Mucosa of descending colon (tissue), 3 donors: ENCODE measurements around the gene FLVCR2. TPM values are rescaled to one million over a fixed set of nuclear protein-coding genes. Genes with fewer than 3 reads are reported as not detected.

ENCODE experiments used
- ATAC-seq: fragments of 200-7000 bp; cut with Tn5 transposase; one replicate; pipeline ENCODE4 v1.9.1; 2020; ENCODE audit warnings: mild to moderate bottlenecking, moderate library complexity
- DNase-seq, 3 donors: peaks; one replicate each; pipeline ENCODE4 v3.0.0-alpha.2; 2020
- H3K36me3 ChIP-seq: fragments of 200-600 bp; one replicate; pipeline ENCODE4 v1.8.0; 2021; ENCODE audit warnings: low read depth, mild to moderate bottlenecking
- H3K4me1 ChIP-seq: fragments of 200-600 bp; one replicate; pipeline ENCODE4 v1.8.0; 2021; ENCODE audit warnings: low read depth, mild to moderate bottlenecking
- H3K4me3 ChIP-seq: fragments of 200-600 bp; one replicate; pipeline ENCODE4 v1.8.0; 2021; ENCODE audit warnings: mild to moderate bottlenecking
- H3K9me3 ChIP-seq: fragments of 200-600 bp; one replicate; pipeline ENCODE4 v1.8.0; 2021; ENCODE audit warnings: mild to moderate bottlenecking
- CTCF ChIP-seq: fragments of 200-600 bp; IDR thresholded peaks from one replicate; pipeline ENCODE4 v1.8.0; 2022; ENCODE audit warnings: antibody characterized with exemption, mild to moderate bottlenecking
- intact Hi-C, 2 donors: fragments of 100-400 bp; cut with DNase I in 1 of 2; cut with micrococcal nuclease in 1 of 2; formaldehyde crosslinking; loops; one replicate each; pipeline versions ENCODE4 v1.11.0 to v1.11.1; 2022; cut with DNase I, micrococcal nuclease
- total RNA-seq, 3 donors: library from RNA; stranded (reverse); fragmentation: NEBNext Ultra II Directional in 2 of 3; extraction: Animal tissue kit (Norgen Biotek cat#: 25700) in 2 of 3; gene quantifications; one replicate each; pipeline versions ENCODE4 v1.2.1 to v1.2.4, GENCODE V29; 2021 to 2023
- donor health status: DM: no; HTN: no; CAD: no; lungs with moderate emphysema.
- donor health status: DM: no; HTN: no; CAD: no.
- donor health status: DM: no; HTN: yes; CAD: no.

Gene FLVCR2
- total RNA-seq, 3 donors from 2014 or later: 19.2 to 37.5 (median 35.3) TPM

GRCh38 chr14:75604979-75605851 is 26.8 kb downstream of the FLVCR2 start:
- no peaks in the 10 kb centered on the region for H3K36me3 ChIP-seq
- no peak for DNase-seq

GRCh38 chr14:75605916-75606315 is 27.5 kb downstream of the FLVCR2 start:
- no peak for ATAC-seq
- DNase-seq: no peak
- no peaks in the 10 kb centered on the region for H3K9me3 ChIP-seq
- no peak for TF ChIP-seq CTCF
- intact Hi-C loops: no loop called here
- no peak overlapping the region for H3K4me3 ChIP-seq
- H3K36me3 ChIP-seq: no peaks in the 10 kb centered on the region
- no peaks in the 10 kb centered on the region for H3K4me1 ChIP-seq

More at GRCh38 chr14:75604979-75605851, 26.8 kb downstream of the FLVCR2 start:
- no peak overlapping the region for H3K4me3 ChIP-seq
- intact Hi-C loops: no loop called here
- no peaks in the 10 kb centered on the region for H3K9me3 ChIP-seq
- no peaks in the 10 kb centered on the region for H3K4me1 ChIP-seq
- ATAC-seq: peak; percentile 31
- no peak for TF ChIP-seq CTCF

GRCh38 chr14:75607044-75607443 is 28.6 kb downstream of the FLVCR2 start:
- intact Hi-C loops: no loop called here
- ATAC-seq (no peak), DNase-seq (no peak)
- H3K4me3 ChIP-seq: no peak overlapping the region
- H3K9me3 ChIP-seq: no peaks in the 10 kb centered on the region
- no peak for TF ChIP-seq CTCF
- no peaks in the 10 kb centered on the region for H3K36me3 ChIP-seq
- no peaks in the 10 kb centered on the region for H3K4me1 ChIP-seq

GRCh38 chr14:75607842-75608640 is 29.6 kb downstream of the FLVCR2 start:
- intact Hi-C loops: no loop called here
- no peak overlapping the region for H3K4me3 ChIP-seq
- no peaks in the 10 kb centered on the region for H3K9me3 ChIP-seq
- ATAC-seq (no peak), DNase-seq (no peak)
- TF ChIP-seq CTCF: no peak
- H3K36me3 ChIP-seq: no peaks in the 10 kb centered on the region
- no peaks in the 10 kb centered on the region for H3K4me1 ChIP-seq

GRCh38 chr14:75609116-75609515 is 30.7 kb downstream of the FLVCR2 start:
- no peak overlapping the region for H3K4me3 ChIP-seq
- no peak for TF ChIP-seq CTCF
- H3K4me1 ChIP-seq: no peaks in the 10 kb centered on the region
- no peaks in the 10 kb centered on the region for H3K36me3 ChIP-seq
- intact Hi-C loops: no loop called here
- DNase-seq (no peak), ATAC-seq (no peak)
- H3K9me3 ChIP-seq: no peaks in the 10 kb centered on the region
